Gastroesophageal sphincter (tissue), 3 donors: ENCODE measurements around the gene CYTH3.

Experiments
- CTCF ChIP-seq, 4 experiments: fragments of 200-600 bp in 2 of 4; fragments of 450-650 bp in 2 of 4; sonication (generic) in 1 of 4; IDR thresholded peaks; one replicate each; pipeline ENCODE4 v1.5.1; 2017 to 2019; ENCODE audit warnings: antibody characterized with exemption in 4 of 4, mild to moderate bottlenecking in 2 of 4, moderate library complexity in 2 of 4
- POLR2A ChIP-seq, 2 donors: fragments of 450-650 bp; IDR thresholded peaks; one replicate each; pipeline ENCODE4 v1.6.1; 2017; ENCODE audit warnings: antibody characterized with exemption in 2 of 2, mild to moderate bottlenecking in 2 of 2, moderate library complexity in 1 of 2

GRCh38 chr7:6153646-6154541, 118.5 kb downstream of the CYTH3 start:
- TF ChIP-seq POLR2A (IDR thresholded peaks at IDR 0.05): no peak
- no peak for TF ChIP-seq CTCF (IDR thresholded peaks at IDR 0.05)
